Non-pigmented ciliary epithelial cell (primary cell): ENCODE results near the gene DOHH.

Experiments
- DNase-seq: peaks from one replicate; pipeline ENCODE4 v3.0.0-alpha.2; 2010; ENCODE audit warnings: low read depth

The DOHH gene

DNA sequence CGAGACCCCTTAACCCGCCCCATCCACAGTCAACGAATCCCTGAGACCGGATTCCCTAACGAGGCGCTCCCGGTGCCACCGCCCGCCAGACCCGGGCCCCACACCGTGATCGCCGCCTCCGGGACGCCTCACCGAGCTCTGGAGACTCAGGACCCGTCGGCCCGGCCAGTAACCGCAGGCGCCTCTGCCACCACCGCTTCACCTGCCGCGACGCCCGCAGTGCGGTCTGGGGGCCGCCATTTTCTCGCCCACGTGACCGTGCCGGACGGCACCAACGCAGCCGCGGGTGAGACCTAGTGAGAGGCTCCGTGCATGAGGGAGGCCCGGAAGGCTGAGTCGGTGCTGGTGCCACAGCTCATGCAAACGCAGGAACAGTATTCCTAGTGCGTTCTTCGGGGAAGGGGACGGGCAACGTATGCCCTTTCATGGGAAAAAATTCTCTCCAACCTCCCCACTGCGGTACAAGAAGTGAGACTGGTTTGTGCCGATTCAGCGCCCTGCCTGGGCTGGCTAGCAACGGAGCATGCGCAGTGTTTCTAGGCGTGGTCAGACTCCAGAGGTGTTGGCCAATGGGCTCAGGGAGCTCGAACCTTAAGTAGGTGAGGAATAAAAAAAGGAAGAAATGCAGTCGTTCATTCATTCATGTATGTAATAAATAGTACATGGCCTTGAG, at the start of gene DOHH:
Gene DOHH, minus strand, starts transcription at position 246 of the 673 bp plus-strand sequence. CDS start 3,860 bp downstream, outside the sequence.
- DNase-seq: peak; percentile 89

- no peak for DNase-seq
Measured at GRCh38 chr19:3549816-3550215, 49.3 kb upstream of the DOHH start.

GRCh38 chr19:3548606-3549005, 48.1 kb upstream of the DOHH start:
- no peak for DNase-seq

GRCh38 chr19:3547767-3548282, 47.4 kb upstream of the DOHH start:
- no peak for DNase-seq

GRCh38 chr19:3547301-3547731, 46.8 kb upstream of the DOHH start:
- no peak for DNase-seq

DNA sequence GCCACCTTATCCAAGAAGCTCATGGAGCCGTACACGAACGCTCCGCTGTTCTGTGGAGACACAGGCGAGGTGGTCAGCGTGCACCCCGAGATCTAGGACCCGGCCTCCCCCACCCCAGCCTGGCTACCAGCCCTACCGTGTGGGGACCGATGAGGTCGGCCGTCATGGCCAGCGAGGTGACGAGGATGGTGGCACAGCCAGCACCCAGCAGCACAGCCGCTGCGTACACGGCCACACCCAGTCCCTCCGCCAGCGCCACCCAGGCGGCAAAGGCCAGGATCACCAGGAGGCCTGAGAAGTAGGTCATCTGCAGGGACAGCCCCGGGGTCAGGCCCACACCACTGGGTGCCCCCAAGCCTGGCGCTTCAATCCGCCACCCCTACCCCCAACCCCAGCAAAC, 45.6 kb upstream of the DOHH start:
- DNase-seq: no peak

- DNase-seq: no peak
Measured at GRCh38 chr19:3545669-3546034, 45.2 kb upstream of the DOHH start.

DNA sequence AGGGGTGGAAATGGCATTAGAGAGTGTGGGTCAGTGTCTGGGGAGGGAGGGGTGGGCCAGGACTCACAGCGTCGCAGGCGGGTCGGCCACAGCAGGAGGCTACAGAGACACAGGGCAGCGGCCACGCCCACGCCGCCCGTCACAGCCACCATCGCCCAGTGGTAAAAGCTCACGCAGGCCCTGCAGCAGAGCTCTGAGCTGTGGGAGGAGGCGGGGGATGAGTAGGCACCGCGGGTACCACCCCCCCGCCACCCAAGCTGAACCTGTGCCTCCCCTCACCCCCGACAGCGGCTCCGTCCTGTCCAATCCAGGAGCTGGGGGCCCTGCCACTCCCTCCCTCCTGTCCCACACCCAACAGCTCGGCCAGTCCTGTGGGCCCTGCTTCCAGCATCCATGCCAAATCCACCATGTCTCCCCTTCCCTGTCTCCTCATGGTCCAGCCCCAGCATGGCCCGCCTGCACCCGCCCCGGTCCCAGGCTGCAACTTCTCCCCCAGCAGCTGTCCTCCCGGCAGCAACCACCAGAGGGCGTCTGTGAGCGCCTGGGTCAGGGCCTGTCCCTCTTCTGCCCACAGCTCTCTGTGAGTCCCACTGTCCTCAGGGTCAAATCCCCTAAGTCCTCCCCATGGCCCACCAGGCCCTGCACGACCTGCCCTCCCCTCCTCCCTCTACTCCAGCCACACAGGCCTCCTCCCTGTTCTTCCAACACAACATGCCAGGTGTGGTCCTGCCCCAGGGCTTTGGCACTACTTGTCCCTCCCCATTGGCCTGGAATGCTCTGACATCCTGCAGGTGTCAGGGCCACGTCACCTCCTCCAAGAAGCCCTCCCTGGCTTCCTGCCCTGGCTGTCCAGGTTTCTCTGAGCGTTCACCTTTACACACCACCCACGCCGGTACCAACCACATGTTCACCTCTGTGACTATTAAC, 44.5 kb upstream of the DOHH start:
- no peak for DNase-seq

- DNase-seq: no peak
Measured at GRCh38 chr19:3544058-3544376, 43.5 kb upstream of the DOHH start.

GRCh38 chr19:3543150-3544057, 42.9 kb upstream of the DOHH start:
- DNase-seq: no peak

DNA sequence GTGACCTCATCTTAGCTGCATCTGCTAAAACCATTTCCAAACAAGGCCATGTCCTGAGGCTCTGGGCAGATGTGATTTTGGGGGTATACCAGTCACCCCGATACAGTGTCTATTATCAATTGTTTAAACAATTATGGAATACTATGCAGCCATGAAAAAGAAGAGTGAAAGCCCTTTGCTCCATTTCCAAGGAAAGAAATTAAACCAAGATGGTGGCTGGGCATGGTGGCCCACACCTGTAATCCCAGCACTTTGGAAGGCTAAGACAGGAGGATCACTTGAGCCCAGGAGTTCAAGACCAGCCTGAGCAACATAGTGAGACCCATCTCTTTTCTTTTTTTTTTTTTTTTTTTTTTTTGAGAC, 39.3 kb upstream of the DOHH start:
- no peak for DNase-seq

GRCh38 chr19:3538965-3539755, 38.7 kb upstream of the DOHH start, which contains the start of gene TEKTIP1:
Gene TEKTIP1 (plus strand): TSS chr19:3539174. CDS start chr19:3539178, 4 bp downstream.
- no peak for DNase-seq

DNA sequence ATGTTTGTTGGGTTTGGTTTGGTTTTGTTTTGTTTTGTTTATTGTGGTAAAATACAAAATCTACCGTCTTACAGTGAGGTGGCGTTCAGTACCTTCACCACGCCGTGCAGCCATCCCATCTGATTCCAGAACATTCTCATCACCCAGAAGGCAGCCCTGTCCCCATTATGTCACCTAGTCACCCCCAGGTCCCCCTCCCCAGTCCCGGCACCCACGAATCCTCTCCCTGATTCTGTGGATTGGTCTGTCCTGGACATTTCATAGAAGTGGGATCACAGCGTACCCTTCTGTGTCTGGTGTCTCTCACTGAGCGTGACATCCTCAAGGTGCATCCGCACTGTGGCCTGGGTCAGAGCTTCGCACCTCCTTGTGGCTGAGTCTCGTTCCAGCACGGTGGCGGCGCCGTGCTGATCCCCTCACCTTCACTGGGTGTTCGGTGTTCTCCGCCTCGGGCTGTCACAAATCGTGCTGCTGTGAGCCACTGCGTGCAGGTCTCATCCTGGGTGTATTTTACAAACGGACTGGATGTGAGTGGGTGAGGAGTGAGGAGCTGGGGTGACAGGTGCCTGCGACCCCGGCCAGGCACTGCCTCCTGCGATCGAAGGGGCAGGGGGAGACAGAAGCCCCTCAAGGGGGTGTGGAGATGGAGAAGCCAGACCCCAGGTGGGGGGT, 37.9 kb upstream of the DOHH start:
- DNase-seq: no peak

DNA sequence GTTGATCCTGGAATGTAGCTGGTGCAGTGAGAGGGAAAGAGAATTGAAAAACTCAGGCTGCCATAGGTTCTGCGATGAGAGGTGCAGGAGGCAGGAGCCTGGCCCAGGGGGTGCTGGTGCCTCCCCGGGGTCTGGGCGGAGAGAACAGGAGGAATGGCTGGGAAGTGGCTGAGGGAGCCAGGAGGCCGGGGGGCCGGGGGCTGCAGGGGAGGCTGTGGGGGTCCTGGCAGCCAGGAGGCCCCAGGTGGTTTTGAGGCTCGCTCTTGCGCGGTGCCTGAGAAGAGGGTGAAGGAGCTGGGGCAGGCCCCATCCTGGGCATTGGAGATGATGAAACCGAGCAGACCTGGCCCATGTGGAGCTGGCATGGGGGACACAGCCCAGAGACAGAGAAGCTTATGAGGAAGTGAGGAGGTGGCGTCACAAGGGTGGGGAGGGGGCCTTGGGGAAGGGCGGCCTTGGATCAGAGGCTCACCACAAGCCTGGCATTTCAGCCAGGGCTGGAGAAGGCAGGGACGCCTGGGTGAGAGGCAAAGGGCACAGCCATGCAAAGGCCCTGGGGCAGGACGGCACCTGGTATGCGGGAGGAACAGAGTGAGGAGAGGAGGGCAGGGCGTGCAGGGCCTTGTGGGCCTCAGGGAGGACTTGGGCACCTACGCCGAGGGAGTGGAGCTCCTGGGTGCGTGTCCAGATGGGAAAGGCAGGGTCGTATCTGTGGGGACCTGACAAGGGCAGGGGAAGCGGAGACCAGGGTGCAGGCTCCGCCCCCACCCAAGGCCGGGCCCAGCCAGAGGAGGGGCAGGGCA, 37.2 kb upstream of the DOHH start:
- DNase-seq: no peak

DNA sequence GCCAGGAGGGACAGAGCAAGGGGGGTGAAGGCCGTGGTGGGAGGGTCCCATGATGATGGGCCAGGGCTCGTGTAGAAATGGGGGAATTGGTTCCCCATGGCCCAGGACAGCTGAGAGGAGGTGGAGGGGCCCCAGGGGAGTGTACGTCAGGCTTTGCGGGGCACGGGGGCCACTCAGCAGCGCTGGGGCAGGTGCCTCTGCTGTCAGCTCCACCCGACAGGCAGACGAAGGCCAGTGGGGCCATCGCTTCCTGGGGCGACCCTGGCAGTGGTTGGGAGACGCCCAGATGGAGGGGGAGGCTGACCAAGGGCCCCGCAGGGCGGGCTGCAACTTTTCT, 36.6 kb upstream of the DOHH start:
- DNase-seq: no peak

GRCh38 chr19:3536429-3537100, 36.1 kb upstream of the DOHH start:
- DNase-seq: no peak

DNA sequence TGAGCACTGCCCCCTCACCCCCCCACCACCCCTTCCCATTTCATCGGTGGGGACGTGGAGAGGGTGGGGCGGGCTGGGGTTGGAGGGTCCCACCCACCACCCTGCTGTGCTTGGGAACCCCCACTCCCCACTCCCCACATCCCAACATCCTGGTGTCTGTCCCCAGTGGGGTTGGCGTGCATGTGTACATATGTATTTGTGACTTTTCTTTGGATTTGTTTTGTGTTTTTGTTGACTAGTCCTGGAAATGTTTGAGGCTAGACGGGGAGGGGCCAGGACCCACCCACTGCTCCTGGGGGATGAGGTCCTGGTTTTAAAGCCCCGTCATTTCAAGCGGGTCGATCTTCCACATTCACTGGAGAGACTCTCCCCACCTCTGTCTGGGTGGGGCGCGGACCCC, 35.5 kb upstream of the DOHH start:
- no peak for DNase-seq

DNA sequence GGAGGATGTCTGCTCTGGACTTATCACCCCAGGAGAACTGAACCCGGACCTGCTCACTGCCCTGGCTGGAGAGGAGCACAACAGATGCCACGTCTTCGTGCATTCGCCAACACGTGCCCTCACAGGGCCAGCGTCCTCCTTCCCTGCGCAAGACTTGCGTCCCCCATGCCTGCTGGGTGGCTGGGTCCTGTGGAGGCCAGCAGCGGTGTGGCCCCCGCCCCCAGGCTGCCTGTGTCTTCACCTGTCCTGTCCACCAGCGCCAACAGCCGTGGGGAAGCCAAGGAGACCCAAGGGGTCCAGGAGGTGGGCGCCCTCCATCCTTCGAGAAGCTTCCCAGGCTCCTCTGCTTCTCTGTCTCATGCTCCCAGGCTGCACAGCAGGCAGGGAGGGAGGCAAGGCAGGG, 35.1 kb upstream of the DOHH start:
- DNase-seq: no peak

- DNase-seq: no peak
Measured at GRCh38 chr19:3535235-3535535, 34.7 kb upstream of the DOHH start.
